Liver (tissue), 3 donors: ENCODE data around the gene MDGA2.

Experiments
- ATF3 ChIP-seq: IDR thresholded peaks from 2 replicates; pipeline ENCODE4 v1.6.1; 2016; ENCODE audit warnings: antibody characterized with exemption
- CTCF ChIP-seq: fragments of 150-350 bp; IDR thresholded peaks from 2 replicates; pipeline ENCODE4 v1.5.1; 2017; ENCODE audit warnings: improper control_type of control experiment, low read depth, low read length; ENCODE audit not compliant: missing input control
- EGR1 ChIP-seq, 2 donors: IDR thresholded peaks; 2 replicates each; pipeline ENCODE4 v1.6.1; 2016 to 2018; ENCODE audit warnings: antibody characterized with exemption in 2 of 2, low read depth in 2 of 2
- FOXA2 ChIP-seq: IDR thresholded peaks from 2 replicates; pipeline ENCODE4 v1.6.1; 2016; ENCODE audit warnings: antibody characterized with exemption
- GABPA ChIP-seq, 2 donors: IDR thresholded peaks in 1 of 2; conservative IDR thresholded peaks in 1 of 2; 2 replicates each; pipeline ENCODE4 v1.6.1; 2016; ENCODE audit warnings: antibody characterized with exemption in 2 of 2, mild to moderate bottlenecking in 1 of 2, moderate library complexity in 1 of 2
- HNF4A ChIP-seq, 2 donors: conservative IDR thresholded peaks; 2 replicates each; pipeline ENCODE4 v1.6.1; 2016; ENCODE audit warnings: antibody characterized with exemption in 2 of 2, mild to moderate bottlenecking in 2 of 2
- MAX ChIP-seq: IDR thresholded peaks from 2 replicates; pipeline ENCODE4 v1.6.1; 2016; ENCODE audit warnings: antibody characterized with exemption
- RAD21 ChIP-seq, 2 donors: IDR thresholded peaks; 2 replicates each; pipeline ENCODE4 v1.6.1; 2016; ENCODE audit warnings: antibody characterized with exemption in 2 of 2, mild to moderate bottlenecking in 2 of 2
- REST ChIP-seq: IDR thresholded peaks from 2 replicates; pipeline ENCODE4 v1.6.1; 2016; ENCODE audit warnings: antibody characterized with exemption, mild to moderate bottlenecking
- RXRA ChIP-seq, 2 donors: IDR thresholded peaks; 2 replicates each; pipeline ENCODE4 v1.6.1; 2017 to 2018; ENCODE audit warnings: antibody characterized with exemption in 2 of 2, mild to moderate bottlenecking in 1 of 2
- SP1 ChIP-seq: IDR thresholded peaks from 2 replicates; pipeline ENCODE4 v1.6.1; 2018; ENCODE audit warnings: antibody characterized with exemption, mild to moderate bottlenecking
- TAF1 ChIP-seq: conservative IDR thresholded peaks from 2 replicates; pipeline ENCODE4 v1.6.1; 2016; ENCODE audit warnings: antibody characterized with exemption, mild to moderate bottlenecking
- YY1 ChIP-seq: IDR thresholded peaks from 2 replicates; pipeline ENCODE4 v1.6.1; 2016; ENCODE audit warnings: antibody characterized with exemption, mild to moderate bottlenecking
- ZBTB33 ChIP-seq: IDR thresholded peaks from 2 replicates; pipeline ENCODE4 v1.6.1; 2016; ENCODE audit warnings: antibody characterized with exemption
- donor health status: healthy.
- donor health status: healthy.

GRCh38 chr14:47485421-47485820, 190.0 kb downstream of the MDGA2 start:
- TF ChIP-seq MAX (no peak), RAD21 (IDR thresholded peaks at IDR 0.05) (no peak), CTCF (no peak), RXRA (IDR thresholded peaks at IDR 0.05) (no peak), TAF1 (no peak), GABPA (IDR thresholded peaks at IDR 0.05 in 1 of 2, conservative IDR thresholded peaks at IDR 0.05 in 1 of 2) (no peak), ZBTB33 (no peak), ATF3 (no peak), SP1 (no peak), EGR1 (IDR thresholded peaks at IDR 0.05; ENCODE audit: low read depth in 2 of 2) (no peak), YY1 (no peak), REST (no peak), HNF4A (conservative IDR thresholded peaks at IDR 0.05) (no peak), FOXA2 (no peak)
